NCI-H82 treated with DMSO at 0.1 percent for 48 hours (cell line): ENCODE results near the gene CHAD.
"Not testable (repeated sequence)": the region's sequence is repeated elsewhere in the genome, so short reads cannot be mapped to it uniquely, and the experiment has no call there.

ENCODE experiments used
- DNase-seq: peaks from one replicate; lab custom pipeline; 2025; ENCODE audit not compliant: unreplicated experiment; lab: John Stamatoyannopoulos, UW

The CHAD gene

DNA sequence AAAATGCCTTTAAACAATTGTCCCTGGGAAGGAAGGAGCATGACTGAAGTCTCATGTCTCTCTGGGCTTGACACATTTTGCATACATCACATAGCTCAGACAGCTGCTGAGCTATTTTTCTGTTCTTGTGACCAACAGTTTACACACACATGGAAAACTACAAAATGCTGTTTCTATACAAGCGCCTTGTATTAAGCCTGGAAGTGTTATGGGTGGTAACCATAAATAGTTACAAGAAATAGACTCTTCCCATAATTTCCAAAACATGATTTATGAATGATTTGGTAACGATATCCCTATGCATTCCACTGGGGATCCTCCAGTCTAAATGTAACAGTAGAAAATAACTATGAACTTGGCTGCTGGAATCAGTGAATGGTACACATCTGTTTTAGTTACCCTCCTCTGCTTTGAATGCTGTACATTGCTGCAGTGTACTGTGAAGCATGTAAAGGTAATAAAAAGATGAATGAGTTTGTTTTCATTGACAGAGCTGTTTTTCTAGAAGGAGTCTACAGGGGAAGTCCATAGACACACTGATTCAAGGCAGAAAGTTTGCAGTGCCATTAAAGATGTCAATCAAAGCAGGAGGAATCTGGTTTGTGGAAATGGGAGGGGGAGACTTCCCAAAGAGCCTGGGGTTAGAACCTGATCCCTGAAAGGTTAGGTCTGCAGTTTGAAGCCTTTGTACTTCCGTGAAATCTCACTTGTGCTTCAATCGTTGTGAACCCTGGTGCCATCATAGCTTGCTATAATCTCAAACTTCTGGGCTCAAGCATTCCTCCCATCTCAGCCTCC, 37.7 kb downstream of the CHAD start:
- DNase-seq = no peak

DNA sequence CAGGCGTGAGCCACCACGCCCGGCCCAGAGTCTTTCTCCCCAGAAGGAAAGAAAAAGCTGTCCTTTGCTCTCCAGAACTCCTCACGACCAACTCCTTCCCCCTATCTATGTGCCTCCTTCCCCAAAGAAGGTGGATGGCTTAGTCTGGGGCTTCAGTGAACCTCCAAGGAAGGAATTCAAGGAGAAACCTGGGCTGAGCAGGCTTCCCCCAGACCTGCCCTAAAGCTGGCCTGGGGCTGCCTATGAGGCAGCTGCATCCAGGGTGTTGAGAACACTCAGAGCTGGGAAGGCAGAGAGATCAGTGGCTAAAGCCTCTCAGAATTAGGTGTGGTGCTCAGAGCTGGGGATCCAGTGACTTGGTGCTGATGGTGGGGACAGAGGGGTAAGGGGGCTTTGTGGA, 38.9 kb downstream of the CHAD start:
- DNase-seq = no peak

DNA sequence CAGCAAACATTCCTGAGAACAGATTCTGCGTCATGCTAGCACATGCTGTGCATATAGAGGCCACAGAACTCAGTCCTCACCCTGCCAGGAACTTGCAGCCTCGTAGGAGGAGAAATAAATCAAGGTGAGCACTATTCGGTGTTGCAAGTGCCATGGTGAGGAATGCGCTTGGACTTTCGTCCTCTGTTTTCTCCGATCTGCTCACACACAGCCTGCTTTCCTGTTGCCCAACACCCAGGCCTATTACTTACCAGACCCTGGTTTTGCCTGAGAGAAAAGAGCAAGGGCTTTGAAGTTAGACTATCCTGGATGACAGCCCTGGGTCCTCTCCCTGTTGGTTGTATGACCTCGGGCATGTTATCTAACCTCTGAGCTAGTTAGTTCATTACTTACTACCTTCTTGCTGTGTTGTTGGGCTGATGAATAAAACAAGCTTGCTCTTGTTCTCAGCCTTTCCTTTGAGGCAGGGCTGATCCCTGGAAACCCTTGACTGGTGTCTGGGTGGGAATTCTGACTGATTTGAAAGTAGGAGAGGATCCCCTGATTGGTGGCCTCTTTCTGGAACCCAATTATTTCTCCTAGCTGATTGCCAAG, 39.8 kb downstream of the CHAD start:
- no peak for DNase-seq

DNA sequence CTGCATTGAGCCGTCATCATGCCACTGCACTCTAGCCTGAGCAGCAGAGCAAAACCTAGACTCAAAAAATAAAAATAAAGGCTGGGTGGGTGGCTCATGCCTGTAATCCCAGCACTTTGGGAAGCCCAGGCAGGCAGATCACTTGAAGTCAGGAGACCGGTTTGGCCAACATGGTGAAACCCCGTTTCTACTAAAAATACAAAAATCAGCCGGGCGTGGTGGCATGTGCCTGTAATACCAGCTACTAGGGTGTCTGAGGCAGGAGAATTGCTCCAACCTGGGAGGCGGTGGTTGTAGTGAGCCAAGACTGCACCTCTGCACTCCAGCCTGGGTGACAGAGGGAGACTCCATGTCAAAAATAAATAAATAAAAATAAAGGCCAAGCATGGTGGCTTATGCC, 40.6 kb downstream of the CHAD start:
- not testable (repeated sequence) for DNase-seq

DNA sequence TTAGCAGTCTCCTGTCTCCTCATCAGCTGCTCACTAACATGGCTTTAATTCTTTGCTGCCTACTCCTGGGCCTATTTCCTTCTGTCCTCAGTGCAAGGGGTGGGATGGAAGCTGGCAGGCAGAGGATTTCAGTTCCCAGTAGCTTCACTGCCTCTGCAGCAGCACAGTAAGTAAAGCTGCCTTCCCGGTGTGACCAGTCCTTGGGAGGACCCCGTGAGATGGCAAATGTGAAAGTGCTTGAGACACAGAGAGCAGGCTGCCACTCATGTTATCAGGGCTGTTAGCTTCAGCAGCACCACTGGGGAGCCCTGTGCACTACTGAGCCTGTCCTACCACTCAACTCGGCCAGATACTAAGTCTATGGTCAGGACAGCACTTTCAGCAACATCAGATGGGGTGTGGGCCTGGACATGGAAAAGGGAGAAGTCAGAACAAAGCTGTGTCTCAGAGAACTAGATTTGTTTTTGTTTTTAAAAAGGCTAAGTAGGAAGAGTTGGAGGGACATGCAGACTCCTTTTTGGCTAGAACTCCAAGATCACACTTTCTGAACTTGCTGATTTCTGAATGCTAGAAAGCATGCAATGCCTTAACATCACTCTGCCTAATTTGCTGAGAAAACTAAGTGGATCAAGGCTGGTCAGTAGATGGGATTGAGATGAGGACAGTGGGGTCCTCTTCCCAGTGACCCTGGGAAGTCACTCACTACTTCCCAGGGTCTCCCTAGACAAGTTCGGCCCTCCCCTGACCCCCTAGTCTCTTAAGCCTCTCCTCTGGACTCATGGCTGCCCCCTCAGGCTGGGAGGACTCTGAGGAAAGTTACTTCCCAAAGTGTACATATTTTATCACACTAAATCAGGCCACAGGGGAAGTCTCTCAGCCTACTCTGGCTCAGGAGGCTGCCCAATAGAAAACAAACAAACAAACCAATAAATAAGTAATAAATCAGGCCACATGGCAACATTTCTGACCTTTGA, 41.6 kb downstream of the CHAD start:
- no peak for DNase-seq

DNA sequence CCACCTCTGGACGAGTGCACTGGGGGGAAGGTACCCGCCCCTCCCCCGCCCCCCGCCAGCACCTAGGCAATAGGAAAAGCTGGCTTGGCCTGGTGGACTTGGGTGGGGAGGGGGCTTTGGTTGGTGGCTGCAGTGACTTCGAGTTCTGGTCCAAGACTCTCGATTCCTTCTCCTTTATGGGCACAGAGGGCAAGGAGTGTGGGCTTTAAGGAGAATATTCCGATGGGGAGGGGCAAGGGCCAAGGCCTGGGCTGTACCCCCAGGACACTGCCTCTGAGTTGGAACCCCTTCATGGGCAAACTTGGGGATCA, 42.3 kb downstream of the CHAD start:
- DNase-seq = no peak

DNA sequence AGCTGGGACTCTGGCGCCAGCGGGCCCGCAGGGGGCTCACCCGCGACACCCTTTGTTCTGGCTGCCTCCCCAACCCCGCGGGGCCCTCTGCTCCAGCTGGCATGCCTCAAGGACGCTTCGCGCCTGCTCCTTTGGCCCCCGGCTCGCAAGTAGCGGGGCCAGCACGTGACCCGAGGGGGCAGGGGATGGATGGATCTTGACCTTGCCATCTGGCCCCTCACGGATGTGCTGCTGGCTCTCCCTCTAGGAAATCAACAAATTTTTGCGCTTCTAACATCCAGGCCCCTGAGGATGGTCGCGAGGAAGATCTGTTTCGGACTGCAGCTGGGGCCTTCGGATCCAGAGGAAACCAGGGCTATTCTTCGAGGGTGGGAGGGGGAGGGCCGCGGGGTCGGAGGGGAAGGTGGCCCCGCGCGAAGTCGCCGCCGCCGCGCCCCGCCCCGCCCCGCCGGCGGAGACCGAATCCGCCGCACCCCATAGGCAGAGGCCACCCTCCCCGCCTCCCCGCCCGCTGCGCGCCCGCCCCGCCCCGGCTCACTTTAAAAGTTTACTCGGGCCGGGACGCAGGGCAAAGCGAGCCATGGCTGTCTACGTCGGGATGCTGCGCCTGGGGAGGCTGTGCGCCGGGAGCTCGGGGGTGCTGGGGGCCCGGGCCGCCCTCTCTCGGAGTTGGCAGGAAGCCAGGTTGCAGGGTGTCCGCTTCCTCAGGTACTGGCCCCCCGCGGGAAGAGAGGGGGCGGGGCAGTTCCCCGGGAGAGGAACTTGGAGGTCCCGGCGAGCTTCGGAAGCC, 42.8 kb downstream of the CHAD start, which contains the start of gene ACSF2:
ACSF2 (plus strand) TSS at position 537 of the 790 bp plus-strand sequence; CDS start at position 581, 44 bp downstream.
- no peak for DNase-seq

DNA sequence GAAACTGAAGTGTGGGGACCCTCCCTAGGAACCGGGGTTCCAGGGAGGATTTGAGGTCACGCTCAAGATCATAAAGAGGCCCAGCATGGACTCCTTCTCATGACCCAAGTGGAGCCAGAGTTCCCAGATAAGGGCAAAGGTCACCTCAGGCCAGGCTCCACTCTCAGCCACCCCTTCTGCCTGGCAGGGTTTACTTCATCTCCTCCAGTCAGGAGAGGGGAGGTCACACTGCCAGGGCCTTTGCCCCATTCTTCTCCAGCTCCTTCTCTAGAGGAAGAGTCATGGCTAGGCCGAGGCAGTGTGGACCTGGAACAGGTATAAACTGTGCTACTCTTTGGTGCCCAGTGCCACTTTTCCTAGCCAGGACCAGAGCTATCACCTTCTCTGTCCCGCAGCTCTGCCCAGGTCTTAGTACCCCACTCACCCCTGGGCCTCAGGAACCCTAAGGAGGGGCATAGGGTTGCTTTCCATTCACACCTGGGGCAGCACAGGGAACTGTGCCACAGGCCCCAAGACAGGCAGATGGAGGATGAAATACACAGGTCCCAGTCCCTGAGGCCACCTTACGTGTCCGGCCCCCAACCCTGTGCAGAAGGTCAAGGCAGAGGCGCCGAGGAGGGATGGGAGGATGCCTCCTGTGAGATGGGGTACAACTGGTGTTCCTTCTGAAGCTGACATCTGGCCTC, 43.5 kb downstream of the CHAD start:
- no peak for DNase-seq

DNA sequence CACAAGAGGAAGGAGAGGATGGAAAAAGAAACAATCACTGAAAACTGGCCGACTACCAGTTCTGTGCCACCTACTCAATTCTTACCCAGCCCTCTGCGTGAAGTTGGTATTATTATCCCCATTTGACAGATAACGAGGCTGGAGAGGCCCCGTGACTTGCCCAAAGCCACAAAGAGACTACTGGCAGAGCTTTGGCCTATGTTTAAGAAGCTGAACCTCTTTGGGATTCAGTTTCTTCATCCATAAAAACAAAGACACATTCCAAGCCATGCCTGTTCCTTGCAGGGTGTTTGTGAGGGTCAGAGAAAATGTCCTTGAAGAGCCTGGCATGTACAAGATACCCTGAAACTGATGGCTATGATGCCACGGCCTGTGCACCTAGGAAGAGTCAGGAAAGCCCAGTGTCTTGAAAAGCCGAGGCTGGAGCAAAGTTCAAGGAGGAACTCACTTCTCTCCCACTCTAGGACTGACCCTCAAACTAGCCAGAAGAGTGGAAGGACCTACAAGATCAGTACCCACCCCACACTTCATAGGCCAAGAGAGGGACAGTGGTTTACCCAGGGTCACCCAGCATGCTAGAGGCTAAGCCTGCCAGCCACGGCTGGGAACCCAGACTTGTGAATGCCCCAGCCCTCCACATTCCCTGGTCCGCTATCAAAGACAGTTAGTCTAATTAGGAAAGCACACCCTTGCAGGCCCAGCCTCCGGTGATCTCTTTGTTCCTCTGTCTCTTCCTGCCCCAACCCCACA, 44.3 kb downstream of the CHAD start:
- no peak for DNase-seq

DNA sequence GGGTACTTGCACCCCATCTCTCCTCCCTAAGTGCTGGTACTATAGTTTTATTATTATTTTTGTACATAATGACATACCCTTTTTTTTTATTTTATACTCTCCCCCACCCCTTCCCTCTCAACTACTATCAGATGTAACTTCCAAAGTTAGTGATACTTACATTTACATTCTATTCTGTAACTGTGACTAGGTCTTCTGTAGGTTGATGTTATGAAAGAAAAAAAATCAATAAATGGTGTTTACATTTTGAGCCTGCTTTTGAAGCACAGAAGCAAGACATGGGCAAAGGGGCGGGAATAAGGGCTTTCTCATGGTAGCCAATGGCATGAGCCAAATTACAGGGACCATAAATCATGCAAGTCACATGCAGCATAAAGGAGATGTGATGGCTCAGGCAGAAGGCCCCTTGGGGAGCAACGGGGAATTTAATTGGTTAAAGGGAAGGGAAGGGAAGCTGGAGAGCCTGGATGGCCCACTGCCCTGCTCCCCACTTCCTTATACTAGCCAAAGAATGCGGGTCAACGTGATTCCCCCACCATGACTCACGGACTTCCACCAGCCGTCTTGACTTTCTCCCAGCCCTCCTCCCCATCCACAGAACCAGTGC, 45.0 kb downstream of the CHAD start:
- no peak for DNase-seq

DNA sequence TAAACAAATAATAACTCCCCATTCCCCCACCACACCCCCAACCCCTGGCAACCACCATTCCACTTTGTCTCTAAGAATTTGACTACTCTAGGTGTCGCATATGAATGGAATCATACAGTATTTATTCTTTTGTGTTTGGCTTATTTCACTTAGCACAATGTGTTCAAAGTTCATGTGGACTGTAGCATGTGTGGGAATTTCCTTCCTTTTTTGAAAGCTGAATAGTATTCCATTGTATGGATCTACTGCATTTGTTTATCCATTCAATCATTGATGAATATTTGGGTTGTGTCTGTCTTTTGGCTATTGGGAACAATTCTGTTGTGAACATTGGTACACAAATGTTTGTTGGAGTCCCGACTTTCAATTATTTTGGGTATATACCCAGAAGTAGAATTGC, 45.9 kb downstream of the CHAD start:
- DNase-seq = no peak

DNA sequence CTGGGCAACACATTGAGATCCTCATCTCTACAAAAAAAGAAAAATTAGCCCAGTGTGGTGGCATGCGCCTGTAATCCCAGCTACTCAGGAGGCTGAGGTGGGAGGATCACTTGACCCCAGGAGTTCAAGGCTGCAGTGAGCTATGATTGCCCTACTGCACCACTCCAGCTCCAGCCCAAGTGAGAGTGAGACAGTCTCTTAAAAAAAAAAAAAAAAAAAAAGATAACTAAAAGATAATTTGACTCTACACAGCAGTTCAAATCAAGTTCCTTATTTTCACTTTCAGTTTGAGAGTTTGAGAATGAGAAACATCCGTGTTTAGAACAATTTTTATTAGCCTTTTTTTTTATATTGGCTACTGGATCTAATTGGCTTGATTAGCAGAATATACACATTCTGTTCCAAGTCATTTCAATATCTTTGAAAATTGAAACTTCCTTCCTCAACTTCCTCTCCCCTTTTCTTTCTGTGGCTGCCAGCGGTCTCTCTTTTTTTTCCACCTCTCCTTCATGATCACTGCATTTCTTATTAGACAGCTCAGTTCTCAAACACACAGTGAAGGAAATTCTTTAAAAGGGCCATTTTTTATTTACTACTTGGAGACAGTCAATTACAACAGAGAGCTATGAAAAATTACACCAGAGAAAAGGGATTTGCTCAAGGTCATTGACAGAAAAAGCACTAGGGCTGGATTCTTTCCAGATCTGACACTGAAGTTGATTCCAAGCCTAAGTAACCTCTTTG, 47.2 kb downstream of the CHAD start:
- DNase-seq = no peak

DNA sequence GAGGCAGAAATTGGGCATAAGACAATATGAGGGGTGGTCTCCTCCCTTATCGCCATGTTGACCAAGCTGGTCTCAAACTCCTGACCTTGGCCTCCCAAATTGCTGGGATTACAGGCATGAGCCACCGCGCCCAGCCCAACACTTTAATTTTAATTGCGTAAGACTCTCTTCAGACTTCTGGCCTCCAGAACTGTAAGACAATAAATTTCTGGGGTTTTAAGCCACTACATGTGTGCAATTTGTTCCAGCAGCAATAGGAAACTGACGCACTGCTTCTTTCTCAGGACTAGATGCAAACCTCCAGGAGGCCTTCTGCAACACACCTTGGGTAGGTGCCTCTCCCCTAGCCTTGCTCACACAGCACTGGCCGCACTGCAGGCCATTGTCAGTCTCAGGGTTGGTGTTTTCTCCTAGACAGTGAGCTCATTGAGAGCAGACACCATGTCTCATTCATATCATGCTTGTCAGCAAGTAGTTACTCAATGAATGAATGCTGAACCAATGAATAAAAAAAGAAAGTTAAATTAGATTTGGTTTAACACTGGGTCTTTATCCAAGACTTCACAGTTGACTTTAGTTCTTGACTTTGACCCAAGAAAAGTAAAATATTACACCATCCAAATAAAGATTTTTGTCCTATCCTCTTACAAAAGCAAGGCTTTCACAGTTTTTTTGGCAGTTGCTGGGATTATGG, 48.1 kb downstream of the CHAD start:
- DNase-seq = no peak

DNA sequence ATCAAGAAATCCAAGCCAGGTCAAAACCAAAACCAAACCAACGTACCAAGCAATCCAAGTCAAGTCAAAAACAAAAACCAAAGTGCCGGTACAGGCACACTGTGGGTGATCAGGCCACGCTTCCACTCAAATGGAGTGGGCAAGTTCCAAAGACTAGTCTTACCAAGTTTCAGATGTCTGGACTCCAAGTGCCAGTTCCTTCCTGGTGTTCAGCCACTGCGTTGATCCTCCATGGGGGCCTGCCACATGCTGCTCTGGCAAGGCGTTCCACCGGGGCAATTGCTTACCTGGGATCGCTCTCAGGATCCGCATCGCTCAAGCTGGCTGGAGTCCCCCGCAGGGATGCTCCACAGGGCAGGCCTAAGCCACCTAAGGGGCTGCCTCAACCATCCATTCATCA, 49.1 kb downstream of the CHAD start:
- DNase-seq = not testable (repeated sequence)

DNA sequence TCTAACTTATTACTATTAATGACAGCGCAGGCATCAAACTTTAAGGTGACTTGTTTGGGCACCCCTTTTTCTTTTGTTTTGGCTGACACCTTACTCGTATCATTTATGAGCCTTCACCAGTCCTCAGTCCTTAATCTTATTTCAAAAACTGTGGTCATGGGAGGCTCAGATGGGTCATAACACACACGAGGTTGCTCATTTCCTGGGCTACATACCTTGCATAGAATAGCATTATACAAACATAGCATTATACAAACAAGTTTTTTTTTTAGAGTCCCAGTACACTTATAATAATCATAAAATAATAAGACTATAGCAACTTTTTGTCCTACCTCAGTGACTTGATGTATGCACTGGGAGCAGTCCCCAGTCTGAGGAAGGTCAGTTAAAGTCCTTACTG, 53.9 kb downstream of the CHAD start:
- DNase-seq = no peak
